NCI-H187 (cell line): Measurements from ENCODE around the gene GUCY1A2.

Experiments
- DNase-seq, 2 experiments: peaks; one replicate each; lab custom pipeline; 2025; lab: John Stamatoyannopoulos, UW

The GUCY1A2 gene

DNA sequence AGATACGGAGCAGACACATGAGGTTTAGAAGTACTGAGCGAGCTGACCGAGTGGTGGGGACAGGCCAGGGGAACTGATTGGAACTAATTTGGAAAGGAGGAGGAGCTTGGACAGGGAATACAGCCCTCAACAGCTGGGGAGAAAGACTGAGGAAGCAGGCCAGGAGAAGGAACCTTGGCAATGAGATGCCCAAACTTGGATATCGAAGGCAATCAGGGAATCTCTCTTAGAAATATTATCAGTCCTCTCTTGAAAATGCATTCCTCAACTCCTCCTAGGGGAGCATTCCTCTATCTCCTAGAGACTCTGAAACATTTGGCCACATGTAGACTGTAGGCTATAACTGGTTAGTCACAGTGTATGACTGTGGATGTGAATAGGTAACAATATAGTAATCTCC lies 284.6 kb downstream of the GUCY1A2 start:
- DNase-seq: no peak

DNA sequence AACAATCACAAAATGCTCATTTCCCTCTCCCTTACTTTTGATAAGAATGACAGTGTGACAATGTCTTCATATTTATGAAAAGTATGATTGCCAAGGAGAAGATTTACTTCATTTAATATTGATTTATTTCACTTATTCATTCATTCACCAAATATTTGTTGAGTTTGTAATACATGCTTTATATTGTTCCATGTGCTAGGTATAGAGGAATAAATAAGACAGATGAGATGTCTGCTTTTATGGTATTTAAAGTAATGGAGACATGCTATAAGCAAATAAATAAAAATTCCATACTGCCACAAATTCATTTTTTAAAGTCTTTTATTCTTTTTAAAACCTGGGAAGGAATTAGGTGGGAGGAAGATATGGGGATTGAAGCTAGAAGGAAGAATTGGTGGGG lies 289.4 kb downstream of the GUCY1A2 start:
- no peak for DNase-seq

DNA sequence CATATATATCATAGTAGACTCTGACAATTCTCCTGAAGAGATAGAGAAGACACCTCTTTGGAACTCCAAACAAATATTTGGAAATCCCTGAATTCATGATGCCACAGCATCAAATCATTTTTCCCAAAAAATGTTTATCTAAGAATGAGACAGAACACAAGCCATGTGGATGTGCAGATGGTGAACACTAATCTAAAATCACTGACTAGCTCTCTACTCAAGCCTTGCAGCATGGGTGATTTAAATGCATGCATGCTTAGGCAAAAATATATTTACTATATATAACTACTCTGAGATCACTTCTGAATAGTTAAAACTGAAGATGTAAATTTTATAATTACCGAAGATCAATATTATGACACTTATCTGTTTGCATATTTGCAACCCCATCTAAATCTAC lies 289.9 kb downstream of the GUCY1A2 start:
- no peak for DNase-seq

DNA sequence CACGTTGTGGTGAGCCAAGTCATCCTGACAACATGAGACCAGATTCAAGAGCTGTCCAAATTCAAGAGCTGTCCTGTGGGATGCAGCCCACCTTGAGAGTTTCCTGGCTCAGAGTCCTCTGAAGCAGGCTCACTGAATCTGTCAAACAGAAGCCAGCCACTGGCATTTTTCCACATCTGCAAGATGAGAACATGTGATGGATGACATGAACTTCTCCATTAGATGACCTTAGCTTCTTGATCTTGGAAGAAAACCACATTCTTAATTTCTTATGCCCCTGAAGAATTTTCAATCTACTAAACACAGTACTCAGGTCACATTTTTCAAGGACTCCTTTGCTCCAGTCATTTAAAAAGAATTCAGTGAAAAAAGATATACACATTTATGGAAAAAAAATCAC lies 291.0 kb downstream of the GUCY1A2 start:
- DNase-seq: no peak

DNA sequence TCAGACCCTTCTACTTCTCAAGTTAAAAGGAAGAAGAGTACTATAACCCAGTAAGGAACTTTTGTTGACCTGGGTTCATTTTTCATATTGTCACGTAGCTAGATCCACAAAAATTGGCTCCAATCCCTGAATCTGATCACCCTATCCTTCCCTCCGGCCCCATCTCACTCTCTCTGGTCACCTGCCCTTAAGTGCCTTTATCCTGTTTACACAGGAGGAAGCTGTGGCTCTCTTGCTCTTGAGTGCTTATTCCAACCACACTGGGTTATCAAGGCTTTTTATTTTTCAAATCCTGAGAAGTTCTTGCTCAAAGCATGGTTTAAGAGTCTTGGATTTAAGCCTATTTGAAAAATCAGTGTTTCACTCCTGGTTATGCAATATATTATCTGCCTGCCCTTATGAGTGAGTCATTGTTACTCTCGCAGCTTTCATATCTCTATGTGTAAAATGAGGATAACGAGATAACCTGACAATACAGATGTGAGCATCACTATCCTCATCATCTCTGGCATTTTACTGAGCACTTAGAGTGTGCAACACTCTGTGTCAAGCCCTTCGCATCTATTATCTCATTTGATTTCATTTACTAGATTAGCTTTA lies 293.9 kb downstream of the GUCY1A2 start:
- DNase-seq: peak; percentile 24 to 38

DNA sequence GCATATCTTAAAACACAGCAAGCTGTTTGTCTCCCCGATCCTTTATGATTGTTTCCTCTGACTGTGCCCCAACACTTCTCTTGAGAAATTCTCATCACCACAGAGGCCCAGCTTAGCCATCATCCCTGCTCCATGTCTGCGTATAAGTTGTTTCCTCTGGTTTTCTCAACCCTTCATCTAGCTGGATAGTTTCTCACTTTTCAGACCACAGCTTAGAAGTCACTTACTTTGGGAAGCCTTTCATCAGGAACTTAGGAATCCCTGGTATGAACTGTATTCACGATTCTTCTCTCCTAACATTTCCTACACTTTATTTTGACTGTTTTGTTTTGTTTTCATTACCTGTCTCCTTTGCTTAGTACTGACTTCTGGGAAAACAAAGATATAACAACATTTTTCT lies 295.2 kb downstream of the GUCY1A2 start:
- DNase-seq: no peak

DNA sequence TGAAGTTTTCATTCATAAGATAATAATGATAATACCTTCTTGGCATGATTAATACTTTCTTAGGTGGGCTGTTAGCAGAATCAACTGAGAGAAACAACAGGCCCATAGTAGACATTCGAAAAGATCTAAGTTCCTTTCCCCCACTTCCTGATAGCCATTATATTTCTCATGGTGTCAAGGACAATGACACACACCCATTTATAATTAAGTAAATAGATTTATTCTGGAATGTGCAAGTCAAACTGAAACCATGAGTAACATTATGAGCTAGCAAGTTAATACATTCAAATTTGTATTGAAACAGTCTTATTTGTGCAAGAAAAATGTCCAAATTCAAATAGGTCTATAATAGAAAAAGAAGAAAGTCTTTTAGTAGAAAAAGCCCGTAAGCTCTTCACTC lies 301.1 kb downstream of the GUCY1A2 start:
- DNase-seq: no peak

DNA sequence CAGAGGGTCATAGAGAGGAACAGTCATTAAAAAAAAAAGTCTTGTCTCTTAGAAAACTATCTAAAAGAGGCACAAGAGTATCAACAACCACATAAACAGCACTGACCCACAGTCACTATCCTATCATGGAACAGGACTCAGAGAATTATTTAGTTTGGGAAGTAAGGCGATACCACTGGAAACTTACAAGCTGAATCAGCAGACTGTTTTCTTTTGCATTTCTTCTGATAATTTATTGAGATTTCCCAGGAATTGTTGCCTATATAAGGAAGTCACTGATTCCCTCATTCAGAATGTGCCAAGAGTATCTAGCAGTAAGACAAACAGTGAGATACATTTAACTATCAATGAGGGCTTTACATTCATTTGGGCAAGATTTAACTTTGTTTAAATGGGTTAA lies 304.1 kb downstream of the GUCY1A2 start:
- DNase-seq: no peak

DNA sequence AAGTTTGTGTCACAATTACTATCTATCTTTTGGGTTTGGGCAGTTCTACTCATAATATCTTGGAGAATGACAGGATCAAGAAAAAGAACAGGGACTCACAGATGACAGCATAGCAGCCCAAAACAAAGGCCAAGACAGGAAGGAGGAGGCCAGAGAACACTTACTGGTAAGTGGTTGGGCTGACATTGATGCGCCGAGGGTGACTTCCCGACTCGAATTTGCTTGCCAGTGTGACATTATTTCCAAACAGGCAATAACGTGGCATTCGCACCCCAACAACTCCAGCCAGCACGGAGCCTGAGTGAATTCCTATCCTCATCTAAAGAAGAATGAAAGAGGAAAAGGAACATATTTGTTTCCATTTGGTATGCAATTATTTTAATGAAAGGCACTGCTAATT lies 309.9 kb downstream of the GUCY1A2 start:
- no peak for DNase-seq

DNA sequence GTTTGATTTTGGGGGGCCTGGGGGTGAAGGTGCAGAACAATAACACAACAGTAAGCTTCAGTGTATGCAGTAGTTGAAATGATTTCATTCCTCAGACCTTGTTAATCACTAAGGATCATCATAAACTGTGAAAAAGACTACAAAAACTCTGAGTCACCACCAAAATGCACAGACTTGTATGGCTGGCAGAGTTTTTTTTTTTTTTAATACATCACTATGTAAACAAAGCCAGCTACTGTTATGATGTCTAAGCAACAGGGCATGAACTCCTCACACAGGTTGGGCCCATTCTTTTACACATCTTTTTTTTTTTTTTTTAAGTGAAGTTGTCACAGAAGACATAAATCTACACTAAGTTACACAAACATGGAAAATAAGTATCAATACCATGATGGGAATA lies 311.9 kb downstream of the GUCY1A2 start:
- no peak for DNase-seq

DNA sequence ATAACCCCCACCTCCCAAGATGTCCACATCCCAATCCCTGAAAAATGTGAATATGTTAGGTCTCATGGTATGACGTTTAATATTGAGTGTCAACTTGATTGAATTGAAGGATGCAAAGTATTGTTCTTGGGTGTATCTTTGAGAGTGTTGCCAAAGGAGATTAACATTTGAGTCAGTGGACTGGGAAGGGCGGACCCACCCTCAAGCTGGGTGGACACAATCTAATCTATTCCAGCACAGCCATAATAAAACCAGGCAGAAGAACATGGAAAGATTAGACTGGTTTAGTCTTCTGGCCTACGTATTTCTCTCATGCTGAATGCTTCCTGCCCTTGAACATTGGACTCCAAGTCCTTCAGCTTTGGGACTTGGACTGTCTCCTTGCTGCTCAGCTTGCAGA lies 315.5 kb downstream of the GUCY1A2 start:
- no peak for DNase-seq

DNA sequence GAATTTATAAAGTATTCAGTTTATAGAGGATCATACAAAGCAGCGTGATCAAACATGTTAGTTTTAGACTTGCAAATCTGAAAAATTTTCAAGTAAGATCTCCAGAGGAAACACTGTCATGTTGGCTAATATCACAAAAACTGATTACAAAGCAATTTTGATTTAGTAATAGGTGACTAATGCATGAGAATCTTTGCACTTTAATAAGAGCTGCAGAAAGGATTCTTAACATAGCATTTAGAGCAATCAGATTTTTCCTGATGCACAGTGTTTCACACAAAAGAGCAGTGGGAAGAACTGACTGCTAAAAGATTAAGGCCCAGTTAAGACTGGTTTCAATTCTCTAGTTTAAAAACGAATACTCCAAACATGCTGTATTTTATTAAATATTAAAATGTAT lies 321.2 kb downstream of the GUCY1A2 start:
- no peak for DNase-seq

DNA sequence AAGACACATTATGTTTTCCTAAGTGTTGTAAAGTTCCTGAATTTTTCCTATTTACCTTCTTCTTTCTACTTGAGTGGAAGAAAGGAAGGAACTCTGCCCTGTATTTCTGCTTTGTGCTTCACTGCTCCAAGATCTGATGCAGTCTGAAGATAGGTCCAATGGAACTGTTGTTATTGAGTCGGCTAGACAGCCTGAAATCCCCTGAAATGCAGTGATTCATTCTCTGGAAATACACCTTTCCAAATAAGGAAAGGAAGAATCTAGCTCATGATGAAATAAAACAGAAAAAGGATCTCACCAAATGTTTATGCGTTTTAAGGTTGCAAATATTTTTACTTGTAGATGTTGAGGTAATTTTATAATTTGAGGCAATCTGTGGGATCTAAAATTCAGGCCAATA lies 322.8 kb downstream of the GUCY1A2 start:
- DNase-seq: no peak

DNA sequence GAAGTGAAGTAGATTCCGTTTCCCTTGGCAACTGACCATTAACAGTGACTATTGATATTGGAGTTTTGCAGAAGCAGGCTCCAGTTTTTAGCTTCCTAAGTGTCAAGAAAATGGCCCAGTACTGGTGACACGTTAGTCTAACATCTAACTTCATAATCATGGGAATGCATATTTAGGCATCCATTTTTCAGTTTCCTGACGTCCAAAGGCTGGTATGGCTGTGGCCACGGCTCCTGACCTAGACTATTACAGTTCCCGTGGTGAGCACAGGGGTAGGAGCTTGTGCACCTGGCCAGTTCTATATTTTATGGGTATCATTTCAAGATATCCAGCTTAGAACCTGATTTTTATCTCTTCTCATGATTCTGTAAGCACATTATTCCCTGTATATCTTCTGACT lies 323.8 kb downstream of the GUCY1A2 start:
- DNase-seq: no peak

DNA sequence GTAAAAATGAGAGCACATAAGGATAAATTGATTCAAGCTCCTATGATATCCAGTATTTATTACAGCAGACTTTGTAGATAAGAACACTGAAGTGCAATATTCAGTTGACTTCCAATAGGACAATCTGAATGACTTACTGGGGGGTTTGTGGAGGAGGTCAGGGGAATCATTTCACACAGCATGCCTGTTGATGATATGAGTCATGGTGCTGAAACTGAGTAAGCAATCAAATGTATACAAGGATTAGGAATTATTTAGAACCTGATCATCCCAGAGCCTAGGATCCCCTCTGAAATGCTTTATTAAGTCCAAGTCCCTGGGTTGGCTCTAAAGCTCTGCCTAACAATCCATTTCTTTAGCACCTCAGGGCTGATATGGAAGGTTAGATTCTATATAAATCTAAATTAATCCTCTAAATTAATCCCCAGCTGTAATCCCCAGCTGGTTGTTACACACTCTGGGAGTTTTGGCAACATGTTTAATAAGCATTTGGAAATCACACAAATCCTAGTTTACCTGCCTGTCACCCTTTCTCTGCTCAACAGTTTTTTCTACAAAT lies 326.4 kb downstream of the GUCY1A2 start:
- no peak for DNase-seq

DNA sequence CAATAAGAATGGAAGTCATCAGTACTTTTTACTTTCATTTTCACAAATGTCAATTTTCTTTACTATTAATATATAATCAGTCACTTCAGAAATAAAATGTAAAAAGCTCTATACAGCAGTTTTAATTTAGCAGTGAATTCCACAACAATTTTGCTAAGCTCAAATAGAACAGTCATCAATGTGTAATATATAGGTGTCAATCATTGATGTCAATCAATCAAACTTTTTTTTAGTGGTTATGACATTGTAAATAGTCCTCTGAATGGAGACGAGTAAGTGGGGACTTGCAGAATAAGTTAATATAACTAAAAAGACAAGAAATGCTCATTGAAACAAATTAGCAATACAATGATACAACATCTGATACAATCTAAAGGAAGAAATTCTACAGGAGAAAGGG lies 327.4 kb downstream of the GUCY1A2 start:
- no peak for DNase-seq

DNA sequence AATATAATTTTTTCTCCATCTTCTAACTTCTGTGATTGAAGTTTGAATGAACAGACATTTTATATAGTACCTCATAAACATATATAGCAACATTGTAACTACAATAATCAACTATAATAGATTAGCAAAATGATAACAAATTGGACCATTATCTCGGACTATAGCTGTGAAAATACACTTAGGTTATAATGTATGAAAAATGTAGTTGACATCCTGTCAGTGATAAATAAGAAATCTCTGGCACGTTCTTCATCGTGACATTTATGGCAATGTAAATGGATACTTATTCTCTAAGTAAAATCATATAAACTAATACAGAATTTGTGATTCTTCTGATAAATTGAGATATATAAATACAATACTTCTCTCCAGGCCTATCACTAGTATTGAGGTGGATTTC lies 333.3 kb downstream of the GUCY1A2 start:
- DNase-seq: no peak

DNA sequence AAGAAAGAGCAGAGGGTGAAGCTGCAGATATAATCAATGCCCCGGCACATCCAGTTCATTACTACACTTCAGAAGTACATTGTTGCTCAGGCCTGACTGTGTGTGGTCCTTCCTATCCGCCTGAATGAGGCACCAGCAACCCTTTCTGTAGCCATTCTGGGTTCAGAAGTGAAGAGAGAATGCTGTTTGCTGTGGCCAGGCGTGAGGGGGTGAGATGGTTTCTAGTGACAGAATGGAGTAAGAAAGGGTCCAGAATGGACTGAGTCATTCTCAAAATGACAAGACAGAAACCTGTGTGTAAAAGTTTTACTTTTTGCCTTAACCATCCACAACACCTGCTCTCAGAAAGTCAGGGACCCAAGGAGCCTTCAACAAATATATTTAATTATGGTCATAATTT lies 334.8 kb downstream of the GUCY1A2 start:
- DNase-seq: no peak

DNA sequence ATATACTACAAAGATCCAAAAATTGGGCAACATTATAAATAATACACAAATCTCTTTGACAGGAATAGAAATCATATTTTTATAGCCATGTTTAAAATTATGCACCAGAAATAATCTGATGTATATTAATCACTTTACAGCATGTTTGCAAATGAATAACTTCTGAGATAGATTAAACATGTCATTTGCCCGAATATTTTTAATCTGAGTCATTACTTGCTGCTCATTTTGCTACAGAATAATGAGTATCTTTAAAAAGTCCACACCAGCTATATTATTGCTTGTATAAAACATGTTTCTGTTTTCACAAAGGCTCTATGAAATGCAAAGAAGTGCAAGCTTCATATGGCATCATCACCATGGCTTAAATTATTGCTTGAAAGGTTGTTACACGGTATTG lies 336.8 kb downstream of the GUCY1A2 start:
- DNase-seq: no peak

DNA sequence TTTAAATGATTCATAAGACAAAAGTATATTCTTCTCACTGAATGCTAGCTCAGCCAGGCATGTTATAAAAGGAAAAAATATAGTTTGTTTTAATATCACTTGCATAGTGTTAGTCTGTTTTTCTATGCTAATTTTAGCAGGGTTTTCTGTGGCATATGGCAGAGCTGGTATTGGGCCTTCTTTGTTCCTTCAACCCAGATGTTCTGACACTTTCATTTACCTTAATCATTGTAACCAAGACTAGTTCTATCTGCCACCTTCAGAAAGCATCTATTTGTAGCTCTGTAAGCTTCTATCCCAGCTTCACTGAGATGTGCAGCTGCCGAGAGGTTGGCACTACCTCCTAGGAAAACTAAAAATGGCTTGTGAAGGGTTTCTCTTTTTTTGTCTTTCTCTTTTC lies 338.7 kb downstream of the GUCY1A2 start:
- DNase-seq: no peak

DNA sequence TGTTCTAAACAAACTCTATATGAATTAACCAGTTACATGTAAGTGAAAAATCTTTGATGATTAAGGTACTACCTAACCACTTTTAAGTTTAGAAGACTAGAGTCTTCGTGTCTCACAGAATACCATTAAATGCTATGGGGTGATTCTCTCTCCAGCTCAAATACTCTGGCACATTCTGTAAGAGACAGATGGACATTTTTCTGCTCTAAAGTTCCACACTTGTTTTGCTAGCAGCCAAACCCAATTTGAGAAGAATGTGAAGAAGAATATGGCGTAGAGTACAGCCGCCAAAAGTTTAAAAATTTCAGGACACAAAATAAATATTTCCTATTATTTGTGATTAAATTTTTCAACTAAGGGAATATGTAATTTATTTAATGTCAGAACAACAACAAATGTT lies 339.1 kb downstream of the GUCY1A2 start:
- no peak for DNase-seq

DNA sequence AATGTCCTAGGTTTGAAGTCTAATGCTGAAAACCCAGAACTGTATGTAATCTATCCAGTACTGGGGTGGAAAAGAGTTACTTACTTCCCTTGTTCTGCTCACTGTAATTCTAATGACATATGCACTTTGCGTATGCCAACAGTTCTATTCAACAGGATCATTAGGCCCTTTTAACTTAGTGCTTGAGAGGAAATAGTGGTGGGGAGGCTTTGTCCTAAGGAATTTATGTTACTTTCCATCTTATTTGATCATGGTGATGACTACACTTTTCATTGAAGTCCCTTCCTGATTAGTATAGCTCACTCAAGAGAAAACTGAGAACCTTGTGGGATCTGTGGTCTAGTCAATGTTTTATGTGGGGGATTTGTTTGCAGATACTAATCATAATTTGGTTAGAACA lies 348.2 kb downstream of the GUCY1A2 start:
- no peak for DNase-seq

DNA sequence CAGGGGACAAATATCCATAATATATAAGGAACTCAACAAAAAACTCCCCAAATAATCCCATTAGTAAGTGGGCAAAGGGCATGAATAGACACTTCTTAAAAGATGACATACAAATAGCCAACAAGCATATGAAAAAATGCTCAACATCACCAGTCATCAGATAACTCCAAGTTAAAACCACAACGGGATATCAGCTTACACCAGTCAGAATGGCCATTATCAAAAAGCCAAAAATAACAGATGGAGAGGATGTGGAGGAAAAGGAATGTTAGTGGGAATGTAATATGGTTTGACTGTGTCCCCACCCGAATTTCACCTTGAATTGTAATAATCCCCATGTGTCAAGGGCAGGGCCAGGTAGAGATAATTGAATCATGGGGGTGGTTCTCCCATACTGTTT lies 350.1 kb downstream of the GUCY1A2 start:
- DNase-seq: no peak

DNA sequence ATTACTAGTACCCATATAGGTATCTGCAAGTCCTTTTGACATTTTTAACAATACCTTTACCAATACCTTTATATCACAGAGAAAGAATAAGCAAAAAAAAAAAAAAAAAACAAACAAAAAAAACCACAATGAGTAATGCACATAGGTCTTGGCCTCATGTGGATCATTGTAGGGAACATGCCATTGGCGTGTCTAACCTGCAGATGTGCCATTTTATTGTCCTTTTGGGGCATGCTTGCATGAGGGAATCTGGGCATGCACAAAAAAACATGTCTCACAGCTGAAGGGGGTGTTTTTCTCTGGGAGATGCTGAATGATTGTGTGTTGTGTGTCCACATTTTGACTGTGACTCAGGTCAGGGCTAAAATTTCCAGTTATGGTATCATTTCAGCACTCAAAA lies 361.6 kb downstream of the GUCY1A2 start:
- no peak for DNase-seq

DNA sequence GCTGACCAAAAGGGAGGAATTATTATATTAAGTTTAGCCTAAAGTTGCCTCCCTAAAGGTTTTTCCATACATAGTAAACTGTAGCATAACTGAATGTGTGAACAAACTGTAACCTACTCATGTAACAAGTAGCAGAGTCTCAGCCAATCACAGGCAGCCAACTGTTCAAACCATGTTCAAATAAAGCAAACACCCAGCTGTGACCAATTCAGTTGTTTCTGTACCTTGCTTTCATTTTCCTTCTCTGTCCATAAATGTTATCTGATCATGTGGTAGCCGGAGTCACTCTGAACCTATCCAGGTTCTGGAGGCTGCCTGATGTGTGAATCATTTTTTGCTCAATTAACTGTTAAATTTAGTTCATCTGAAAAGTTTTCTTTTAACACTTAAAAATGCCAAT lies 373.5 kb downstream of the GUCY1A2 start:
- no peak for DNase-seq
